Pons (tissue), 1 donor: ENCODE data around the gene BFSP2.
A peak's percentile ranks its signal among the peaks of the same experiment; 100 is the strongest.

Source experiments
- DNase-seq: peaks from one replicate; pipeline ENCODE4 v3.0.0-alpha.2; 2016; ENCODE audit warnings: low spot score

Gene BFSP2

DNA sequence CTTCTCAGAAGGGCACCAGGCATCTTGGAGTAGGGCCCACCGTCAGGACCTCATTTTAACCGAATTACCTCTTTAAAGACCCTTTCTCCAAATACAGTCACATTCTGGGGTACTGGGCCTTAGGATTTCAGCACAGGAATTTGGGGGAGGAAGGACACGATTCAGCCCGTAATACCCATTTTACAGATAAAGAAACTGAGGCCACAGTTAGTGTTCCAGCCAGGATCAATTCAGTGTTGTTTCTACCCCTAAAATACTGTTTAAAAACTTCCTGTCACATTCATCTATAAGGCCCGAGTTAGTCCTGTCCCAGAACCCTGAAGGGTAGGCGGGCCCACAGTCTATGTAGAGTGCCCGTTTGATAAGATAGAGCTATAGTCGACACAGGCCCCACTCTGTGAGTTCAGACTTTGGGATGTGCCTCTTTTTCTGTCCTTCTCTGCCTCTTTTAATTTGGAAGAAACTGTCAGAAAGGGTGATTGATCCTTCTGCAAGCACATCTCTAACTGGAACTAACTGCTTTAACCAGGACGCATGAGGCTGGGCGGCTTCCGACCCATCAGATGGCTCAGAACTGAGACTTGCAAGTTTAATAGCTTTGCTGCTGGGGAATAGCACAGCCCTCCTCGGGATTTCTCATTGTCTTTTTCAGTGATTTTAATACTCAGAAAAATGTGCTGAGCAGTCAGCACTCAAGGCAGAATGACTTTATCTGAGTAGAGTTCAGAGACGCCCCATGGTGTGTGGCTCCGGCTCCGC lies 19.5 kb downstream of the BFSP2 start:
- DNase-seq, result no peak

DNA sequence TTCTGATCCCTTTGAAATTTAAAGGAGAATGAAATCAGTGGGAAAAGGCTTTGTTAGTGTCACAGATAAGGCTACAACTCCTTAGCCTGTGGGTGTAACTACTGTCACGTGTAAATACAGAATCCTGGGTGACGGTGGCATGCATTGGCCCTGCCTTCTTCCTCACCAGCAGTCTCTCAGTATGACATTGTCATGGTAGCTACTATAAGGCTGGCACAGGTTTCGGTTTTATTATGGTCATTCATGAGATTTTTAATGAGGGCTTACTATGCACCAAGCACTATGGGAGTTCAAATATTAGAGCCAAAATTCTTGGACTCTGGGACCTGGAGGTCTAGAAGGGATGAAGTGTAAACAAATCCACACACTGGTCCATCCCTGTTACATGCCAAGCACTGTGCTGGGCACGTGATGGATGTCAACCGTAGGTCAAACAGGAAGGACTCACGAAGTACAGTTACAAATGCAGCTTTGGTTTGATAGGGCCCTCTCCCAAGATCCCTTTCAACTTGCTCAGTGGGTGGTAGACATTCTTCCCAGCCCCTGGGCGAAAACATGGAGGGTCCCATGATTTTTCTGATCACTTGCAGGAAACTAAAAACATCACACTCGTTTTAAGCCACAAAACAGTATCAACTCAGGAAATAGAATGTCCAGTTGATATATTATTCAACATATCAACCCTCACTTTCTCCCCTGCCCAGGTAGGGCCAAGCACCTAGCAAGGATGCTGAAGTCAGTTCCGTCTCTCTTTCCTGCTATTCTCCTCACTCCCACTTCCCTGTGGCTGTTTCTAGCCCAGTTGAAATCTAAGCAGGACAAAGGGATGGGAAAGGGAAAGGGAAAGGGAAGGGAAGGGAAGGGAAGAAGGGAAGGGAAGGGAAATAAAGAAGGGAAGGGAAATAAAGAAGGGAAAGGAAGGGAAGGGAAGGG lies 25.3 kb downstream of the BFSP2 start:
- no peak for DNase-seq

DNA sequence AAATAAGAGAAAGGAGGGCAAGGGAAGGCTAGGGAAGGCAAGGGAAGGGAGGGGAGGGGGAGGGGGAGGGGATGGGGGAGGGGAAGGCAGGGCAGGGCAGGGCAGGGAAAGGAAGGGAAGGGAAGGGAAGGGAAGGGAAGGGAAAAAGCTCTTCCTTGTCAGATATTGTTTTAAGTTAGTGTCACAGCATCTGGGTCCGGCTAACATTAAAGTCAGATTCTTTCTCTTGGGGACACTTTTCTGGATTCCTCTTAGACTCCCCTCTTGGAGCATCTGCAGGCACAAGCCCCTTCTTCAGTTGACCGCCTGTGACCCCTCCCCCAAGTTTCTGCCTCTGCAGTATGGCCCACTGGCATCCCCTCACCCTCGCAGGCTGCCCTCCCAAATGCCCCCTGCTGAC lies 26.0 kb downstream of the BFSP2 start:
- no peak for DNase-seq

DNA sequence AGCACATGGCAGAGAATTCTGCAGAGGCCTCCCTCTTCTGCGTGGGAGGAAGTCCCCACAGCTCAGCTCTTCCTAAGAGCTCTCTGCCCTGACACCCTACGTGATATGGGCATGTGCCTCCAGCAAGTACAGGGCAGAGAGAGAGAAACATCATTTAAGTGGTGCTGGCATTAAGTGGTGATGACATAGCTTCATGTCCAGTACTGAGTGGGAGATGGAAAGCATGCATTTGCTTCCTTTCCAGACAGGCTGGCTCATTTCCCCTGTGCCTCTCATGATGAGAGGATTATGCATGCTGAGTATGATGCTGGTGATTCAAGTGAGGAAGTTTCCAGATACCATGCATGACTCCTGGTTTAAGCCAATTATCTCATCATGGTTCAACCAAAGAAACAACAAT lies 26.9 kb downstream of the BFSP2 start:
- no peak for DNase-seq

DNA sequence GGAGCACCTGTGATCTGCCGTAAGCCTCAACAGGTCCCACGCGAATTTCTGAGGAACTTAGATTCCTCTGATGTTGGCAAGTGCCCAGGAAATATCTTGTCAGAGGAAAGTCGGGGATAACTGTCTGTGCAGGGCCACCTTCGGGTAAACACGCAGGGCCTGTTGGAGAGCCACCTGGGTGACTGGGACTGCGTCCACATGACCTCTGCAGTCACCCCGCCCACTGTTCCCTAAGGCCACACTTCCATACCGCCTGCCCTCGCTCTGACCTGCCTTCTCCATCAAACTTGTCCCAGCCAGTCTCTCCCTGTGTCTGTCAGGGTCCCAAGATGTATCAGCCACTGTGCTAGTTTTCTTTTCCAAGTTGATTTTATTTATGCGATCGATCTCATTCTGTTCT lies 28.7 kb downstream of the BFSP2 start:
- no peak for DNase-seq

DNA sequence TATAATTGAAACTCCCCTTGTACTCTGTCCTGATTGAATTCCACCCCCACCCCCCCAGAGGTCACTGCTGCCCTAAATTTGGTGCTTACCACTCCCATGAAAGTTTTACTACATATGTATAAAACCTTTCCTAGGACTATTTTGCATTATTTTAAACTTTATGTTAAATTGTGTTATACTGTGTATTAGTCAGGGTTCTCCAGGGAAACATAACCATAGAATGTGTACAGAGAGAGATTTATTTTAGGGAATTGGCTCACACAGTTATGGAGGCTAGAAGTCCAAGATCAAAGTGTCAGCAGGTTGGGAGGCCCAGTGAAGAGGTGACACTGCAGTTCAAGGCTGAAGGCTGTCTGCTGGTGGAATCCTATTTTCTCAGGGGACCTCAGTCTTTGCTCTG lies 29.2 kb downstream of the BFSP2 start:
- DNase-seq, result no peak

DNA sequence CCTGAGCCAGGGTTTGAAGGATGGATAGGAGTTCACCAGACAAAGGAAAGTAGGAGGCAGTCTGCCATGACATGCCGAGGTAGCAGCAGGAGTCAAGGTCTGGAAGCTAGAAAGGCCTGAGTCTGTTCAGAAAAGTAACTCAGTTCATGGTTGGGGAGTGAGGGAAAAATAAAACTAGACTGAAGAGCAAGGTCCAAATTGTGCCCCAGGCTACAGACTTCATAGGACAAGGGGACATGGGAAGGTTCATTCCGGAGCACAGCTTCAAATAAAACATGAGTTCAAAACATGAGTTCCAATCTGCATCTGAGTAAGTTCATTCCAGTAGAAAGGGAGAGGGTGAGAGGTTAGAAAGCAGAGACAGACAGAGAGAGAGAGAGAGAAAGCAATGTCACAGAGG lies 39.7 kb downstream of the BFSP2 start:
- DNase-seq, result no peak

DNA sequence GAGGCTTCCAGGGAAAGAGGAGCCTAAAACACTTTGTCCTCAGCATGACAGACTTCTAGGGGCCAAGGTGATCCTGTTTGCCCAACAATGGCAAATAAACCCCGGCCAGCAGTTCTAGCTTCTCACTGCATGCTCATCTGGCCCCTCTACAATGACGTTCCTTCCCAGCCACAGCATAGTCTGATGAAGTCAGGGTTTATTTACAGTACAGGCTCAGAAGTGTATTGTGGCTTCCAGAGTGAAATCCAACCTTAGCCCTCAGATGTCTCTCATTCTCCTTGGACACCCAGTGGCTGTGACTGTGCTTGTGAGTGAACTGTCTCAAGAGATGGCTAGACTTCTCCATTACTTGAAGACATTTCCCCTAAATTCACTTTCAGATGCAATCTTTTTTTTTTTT lies 40.8 kb downstream of the BFSP2 start:
- no peak for DNase-seq

DNA sequence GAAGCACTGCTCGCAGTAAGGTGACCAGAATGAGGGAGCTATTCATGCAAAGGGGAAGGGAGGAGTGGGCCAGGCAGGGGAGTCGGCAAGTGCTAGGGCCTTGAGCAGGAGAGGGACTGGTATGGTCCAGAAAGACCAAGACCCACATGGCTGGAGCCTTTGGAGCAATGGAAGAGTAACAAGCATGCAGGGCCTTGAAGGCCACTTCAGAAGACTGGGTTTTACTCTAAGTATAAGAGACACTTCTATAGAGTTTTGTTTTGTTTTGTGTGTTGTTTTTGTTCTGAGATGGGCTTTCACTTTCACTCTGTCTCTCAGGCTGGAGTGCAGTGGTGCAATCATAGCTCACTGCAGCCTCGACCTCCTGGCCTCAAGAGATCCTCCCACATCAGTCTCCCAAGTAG lies 42.0 kb downstream of the BFSP2 start:
- DNase-seq, result no peak

DNA sequence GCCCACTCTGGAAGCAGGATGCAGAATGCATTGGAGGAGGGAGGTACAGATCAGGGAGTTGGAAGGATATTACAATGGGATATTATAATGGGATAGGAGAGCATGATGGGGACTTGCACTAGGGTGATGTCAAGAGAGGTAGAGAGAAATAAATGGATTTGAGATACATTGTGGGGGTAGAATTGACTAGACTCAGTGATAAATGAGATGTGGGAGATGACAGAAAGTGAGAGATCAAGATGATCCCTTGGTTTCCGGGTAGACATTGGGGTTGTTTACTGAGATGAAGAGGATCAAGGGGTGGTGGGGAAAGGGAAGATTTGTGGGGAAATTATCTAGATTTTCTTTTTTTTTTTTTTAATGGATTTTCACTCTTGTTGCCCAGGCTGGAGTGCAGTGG lies 42.7 kb downstream of the BFSP2 start:
- DNase-seq, result no peak

DNA sequence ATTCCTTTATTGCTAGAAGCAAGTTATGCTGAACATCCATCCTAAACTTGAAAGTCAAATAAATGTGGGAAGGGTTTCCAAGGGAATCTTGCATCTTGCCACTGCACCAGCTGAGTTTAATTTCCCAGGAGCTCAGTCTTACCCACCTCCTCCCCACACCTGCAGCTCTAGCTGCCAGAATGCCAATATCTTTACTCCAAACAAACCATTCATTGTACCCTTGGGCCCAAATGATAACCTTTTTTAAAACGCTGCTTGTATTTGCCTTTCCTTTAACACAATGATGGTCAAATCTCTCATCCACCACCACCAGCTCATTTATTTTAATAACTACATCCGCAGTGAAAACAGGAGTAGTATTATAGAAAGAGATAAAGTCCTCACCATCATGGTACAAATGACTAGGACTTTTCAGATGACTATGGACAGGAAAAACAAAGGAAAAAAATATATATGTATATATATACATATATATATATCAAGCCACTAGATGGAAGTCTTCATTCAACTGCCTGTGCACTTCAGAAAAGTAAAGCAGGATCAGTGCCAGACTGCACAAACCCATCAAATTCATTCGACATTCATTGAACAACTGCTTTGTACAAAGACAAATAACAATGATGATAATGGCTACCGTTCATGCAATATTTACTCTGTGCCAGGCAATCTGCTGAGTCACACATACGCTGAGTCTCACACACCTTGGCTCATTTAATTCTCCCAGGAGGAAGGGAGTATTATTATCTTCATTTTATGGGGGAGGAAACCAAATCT lies 44.0 kb downstream of the BFSP2 start:
- DNase-seq, result peak; percentile 62

DNA sequence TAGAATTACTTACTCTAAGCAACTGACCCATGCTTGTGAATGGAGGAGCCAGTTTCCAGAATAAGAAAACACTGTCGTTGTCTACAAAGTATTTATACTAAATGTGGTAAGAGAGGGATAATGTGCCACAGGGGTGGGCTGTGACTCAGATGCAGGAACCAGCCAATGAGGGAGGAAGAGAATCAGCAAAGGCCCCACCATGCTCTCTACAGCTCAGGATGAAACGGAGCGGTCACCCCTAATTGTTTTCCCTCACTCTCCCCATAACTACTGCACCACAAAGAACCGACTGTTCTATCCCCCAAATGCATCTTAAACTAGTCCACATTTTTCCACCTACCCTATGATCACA lies 44.5 kb downstream of the BFSP2 start:
- no peak for DNase-seq

DNA sequence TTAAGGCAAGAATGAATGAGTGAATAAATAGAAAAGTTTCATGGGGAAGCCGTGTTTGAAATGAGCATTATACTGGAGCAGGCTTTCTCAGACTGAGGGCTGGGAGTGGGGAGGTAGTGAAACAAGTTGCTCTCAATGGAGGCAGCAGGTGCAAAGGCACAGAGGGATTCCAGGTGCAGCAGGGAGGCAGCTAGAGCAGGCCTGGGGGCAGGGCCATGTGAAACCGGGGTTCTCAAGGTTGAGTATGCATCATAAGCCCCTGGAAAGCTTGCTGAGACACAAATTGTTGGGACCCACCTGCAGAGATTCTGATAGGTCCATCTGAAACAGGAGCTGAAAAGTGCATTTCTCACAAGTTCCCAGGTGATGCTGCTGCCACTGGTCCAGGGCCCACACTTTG lies 45.3 kb downstream of the BFSP2 start:
- no peak for DNase-seq

DNA sequence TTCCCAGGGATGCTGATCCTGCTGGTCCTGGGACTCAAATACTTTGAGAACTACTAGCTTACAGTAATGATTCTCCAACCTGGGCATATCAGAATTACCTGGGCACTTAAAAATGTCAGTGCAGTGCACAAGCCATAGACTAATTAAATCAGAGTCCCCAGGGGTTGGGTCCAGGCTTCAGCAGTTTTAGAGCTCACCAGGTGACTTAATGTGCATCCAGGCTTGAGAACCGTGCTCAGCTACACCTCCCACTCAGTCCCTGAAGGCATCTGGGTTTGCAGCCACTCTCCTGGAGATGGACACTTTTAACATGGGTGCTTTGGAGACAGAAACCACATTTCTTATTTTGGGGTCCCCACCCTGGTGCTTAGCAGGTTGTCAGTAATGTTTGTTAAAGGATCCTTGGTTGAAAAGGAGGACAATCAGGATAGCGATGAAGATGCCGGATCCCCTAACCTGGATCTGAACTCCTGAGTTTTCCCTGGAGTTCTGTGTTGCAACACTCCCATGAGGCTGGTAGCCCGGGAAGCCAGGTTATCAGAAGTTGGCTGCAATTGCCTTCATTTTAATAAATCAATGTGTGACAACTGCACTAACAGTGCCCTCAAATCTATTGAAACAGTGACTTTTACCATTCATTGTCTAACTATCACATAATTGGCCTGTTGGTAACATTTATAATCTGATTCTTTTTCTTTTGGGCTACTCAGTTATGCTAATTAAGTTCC lies 48.1 kb downstream of the BFSP2 start:
- no peak for DNase-seq

DNA sequence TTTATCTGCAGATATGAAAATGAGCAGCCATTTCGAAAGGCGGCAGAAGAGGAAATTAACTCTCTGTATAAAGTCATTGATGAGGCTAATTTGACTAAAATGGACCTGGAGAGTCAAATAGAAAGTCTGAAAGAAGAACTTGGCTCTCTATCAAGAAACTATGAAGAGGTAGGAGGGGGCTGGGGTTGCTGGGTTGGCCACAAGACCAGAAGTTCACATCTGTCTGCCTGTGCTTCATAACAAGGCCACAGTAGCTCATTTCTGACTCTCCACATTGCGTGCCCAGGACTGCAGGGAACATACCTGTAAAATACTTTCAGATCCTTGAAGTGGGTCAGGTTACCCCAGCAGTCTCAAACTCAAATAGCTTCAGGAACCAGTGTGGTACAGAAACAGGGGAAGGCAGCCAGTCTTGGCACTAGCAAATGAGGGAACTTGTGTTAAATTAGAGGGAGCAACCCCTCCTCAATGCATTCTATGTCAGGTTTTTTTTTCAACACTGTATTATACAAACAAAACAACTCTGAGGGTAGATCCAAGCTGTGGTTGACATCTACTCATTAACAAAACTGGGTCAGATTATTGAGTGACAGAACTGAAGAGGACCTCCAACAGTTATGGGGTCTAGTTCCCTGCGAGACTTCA lies 48.7 kb downstream of the BFSP2 start:
- peak; percentile 38 for DNase-seq

DNA sequence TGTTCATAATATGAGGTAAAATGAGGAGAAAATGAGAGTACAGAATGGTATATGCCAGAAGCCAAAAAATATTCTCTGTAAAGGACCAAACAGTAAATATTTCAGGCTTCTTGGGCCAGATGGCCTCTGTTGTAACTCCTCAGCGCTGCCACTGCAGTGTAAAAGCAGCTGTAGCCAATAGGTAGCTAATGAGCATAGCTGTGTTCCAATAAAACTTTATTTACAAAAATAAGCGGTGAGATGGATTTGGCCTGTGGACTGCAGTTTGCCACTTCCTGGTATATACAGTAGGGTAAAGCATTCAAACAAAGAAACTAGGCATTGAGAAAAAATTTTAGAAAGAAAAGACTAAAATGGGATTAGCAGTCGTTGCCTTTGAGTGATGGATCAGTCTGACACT lies 51.5 kb downstream of the BFSP2 start:
- no peak for DNase-seq

DNA sequence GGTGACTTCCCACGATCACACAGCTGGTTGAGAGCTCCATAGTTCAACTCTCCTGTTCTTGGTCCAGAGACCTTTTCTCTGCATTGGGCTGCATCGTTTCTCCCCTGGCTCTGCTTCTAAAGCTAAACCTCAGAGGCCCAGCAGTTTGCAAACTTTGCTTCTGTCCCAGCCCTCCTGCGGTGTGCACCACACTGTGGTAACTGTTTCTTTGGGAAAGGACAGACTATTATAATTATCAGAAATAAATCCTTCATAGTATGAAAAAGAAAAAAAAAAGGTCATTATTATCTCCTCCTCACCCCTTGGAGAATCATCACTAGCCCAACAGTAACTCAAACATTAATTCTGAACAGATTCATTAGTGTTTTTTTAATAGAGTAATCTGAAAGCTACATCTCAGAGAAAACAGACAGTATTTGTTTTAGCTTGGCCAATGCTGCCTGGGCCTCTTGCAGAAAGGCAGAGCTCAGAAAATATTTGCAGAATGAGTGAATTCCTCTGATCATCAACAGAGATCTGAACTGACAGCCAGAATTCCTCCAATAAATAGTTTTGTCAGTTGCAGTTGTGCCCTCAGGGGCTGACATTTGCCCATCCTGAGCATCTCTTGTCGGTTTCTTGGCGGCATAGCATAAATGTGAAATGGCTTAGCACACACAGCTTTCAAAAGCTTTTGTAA lies 52.9 kb downstream of the BFSP2 start:
- no peak for DNase-seq

DNA sequence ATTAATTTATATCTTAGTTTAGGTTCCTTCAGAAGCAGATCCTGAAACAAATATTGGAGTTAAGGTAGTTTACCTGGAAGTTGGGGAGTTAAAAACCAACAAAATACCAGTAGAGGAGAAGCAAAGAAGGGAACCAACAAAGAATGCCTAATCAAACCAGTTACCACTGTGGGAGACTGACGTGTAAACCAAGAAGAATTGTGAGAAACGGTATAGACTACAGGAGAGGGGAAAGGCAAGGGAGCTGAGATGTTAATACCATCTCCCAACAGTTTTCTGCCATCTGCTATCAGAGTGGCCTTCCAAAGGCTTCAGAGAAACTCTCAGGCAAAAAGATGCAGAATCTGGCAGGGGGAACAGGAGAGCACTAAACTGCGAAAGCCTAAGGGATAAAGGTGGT lies 53.5 kb downstream of the BFSP2 start:
- no peak for DNase-seq

DNA sequence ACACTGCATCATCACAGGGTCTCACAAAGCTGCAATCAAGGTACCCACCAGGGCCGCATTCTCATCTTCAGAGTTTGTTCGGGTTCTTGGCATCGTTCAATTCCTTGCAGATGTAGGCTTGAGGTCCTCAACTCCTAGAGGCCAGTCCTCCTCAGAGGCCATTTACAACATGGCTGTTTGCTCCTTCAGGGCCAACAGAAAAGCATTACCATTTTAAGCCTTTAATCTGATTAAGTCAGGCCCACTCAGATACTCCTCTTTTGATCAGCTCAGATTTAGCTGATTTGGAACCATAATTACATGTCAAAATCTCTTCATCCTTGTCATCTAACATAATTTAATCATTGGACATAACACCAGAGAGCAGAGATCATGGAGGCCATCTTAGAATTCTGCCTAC lies 55.4 kb downstream of the BFSP2 start:
- DNase-seq, result no peak

DNA sequence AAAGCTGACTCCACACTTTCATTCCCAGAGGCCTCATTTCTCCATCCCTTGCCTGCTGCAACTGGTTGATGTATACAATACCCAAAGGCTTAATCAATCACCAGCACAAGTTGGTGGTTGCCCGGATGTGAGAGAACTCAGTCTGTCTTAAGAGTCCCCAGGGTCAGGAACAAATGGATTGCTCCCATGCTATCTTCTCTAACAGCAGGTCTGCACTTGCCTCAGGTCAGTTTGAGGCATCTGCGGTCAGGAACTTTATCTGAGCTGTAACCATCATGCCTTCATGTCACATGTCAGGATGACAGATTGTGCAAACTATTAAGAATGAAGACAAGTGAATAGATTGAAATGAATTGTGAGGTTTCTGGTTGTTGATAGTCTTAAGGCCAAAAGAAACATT lies 56.1 kb downstream of the BFSP2 start:
- DNase-seq, result no peak

DNA sequence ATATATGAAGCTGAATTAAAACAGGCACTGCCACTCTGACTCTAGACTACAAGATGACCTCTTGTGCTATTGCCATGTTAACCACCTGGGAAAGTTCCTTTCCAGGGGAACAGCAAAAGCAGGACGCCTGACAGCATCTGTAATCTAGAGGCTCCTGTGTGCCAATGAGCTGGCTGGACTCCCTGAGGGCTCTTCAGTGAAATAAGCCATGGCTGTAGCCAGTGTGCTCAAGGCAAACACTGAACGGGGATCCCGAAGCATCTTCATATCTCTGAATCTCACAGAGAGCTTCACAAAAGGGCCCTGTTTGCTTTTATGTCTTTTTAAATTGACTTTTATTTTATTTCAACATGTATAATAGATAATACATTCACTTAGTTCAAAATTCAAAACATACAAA lies 57.2 kb downstream of the BFSP2 start:
- no peak for DNase-seq
